ENCODE data around the gene POMGNT2.
"Not testable (repeated sequence)": the region's sequence is repeated elsewhere in the genome, so short reads cannot be mapped to it uniquely, and the experiment has no call there.

POMGNT2 gene

DNA sequence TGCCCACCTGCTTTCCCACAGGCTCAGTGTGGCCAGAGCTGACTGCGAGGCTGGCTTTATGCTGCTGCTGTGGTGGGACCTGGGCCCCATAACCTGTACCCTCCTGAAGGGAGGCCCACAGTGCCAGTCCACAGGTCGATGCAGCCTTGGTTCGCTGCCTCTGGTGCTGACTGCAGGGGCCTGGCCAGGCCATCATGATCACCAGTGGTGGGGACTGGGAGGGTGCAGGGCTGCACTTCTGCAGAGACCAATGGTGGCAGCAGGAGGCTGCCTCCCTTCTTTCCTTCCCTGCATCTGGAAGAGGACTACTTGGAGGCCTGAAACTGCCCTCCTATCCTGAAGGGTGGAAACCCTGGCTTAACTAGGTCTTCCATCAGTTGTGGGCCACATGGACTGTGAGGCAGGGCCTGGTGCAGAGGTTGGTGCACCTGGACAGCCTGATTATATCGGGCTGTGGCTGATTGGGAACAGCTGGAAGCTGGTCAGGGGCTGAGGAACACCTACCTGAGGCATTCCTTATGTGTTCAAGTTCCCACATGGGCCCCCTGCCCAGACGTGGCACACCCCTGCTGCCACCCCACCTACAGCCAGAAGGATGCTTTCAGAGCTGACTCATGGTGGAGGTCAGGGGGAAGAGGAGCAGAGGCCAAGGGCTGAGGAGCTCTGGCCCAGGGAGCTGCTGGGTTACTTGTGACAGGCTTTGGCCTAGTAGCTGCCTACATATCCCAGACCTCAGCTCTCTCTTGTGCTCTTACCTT, 29.8 kb downstream of the POMGNT2 start:
- TF ChIP-seq ZFX (IDR thresholded peaks at IDR 0.05) = no peak
- TF ChIP-seq, protein P1, sequence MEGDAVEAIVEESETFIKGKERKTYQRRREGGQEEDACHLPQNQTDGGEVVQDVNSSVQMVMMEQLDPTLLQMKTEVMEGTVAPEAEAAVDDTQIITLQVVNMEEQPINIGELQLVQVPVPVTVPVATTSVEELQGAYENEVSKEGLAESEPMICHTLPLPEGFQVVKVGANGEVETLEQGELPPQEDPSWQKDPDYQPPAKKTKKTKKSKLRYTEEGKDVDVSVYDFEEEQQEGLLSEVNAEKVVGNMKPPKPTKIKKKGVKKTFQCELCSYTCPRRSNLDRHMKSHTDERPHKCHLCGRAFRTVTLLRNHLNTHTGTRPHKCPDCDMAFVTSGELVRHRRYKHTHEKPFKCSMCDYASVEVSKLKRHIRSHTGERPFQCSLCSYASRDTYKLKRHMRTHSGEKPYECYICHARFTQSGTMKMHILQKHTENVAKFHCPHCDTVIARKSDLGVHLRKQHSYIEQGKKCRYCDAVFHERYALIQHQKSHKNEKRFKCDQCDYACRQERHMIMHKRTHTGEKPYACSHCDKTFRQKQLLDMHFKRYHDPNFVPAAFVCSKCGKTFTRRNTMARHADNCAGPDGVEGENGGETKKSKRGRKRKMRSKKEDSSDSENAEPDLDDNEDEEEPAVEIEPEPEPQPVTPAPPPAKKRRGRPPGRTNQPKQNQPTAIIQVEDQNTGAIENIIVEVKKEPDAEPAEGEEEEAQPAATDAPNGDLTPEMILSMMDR (conservative IDR thresholded peaks at IDR 0.05) = no peak
- no peak overlapping the region for H3K27ac ChIP-seq

DNA sequence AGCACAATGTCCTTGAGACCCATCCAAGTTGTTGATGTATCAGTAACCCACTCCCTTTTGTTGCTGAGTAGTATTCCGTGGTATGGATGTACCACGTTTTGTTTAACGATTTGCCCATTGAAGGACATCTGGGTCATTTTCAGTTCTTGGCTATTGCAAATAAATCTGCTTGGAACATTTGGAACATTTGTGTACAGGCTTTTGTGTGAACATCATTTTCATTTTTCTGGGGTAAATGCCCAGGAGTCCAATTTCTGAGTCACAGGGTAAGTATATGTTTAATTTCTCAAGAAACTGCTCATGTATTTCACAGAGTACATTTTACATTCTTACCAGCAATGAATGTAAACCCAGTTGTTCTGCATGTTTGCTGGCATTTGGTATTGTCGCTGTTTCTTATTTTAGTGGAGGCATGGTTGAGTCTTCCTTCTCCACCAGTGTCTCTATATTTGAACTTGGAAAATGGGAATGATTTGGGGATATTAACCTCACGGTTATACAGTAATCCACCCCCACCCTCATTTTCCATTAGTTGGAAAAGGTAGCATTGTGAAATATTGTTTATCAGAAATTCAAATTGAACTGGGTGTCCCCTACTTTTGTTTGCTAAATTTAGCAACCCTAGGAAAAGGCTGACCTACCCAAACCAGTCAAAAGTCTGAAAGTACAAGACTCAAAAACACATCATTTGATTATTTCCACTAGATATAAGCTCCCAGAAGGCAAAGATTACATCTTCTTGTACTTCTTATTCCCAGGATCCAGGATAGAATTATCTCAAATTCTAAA, 30.8 kb downstream of the POMGNT2 start:
- TF ChIP-seq ZFX (IDR thresholded peaks at IDR 0.05) = no peak
- TF ChIP-seq, protein P1 (conservative IDR thresholded peaks at IDR 0.05) = no peak
- H3K27ac ChIP-seq = no peak overlapping the region

DNA sequence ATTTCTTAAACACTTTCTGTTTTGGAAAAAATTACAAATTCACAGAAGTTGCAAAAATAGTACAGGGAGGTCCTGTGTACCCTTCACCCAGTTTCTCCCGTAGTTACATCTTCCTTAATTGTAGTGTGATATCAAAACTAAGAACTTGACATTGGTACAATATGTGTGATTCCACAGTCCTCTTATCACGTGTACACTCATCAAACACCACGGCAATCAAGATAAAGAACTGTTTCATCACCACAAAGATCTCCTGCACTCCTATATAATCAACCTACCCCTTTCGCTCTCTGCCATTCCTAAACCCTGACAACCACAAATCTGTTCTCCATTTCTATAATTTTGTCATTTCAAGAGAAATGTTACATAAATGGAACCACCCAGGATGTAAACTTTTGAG, 31.4 kb downstream of the POMGNT2 start:
- TF ChIP-seq, protein P1 (conservative IDR thresholded peaks at IDR 0.05) = no peak
- no peak for TF ChIP-seq ZFX (IDR thresholded peaks at IDR 0.05)
- H3K27ac ChIP-seq = no peak overlapping the region

DNA sequence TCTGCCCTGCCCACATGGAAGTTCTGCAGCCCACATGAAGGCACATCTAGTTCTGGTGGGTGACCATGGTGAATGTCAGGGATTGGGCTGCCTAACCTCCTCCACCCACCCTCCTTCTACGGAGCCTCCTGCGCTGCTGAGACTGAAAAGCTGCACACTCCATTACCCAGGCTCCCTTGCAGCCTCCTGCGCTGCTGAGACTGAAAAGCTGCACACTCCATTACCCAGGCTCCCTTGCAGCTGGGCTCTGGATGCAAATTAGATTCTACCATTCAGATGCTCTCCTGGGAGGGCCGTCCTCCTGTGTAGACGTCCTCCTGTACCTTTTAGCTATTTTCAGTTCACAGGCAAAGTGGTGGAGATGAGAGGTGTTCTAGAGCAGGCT, 32.1 kb downstream of the POMGNT2 start:
- no peak overlapping the region for H3K27ac ChIP-seq
- TF ChIP-seq, protein P1 (conservative IDR thresholded peaks at IDR 0.05) = no peak
- TF ChIP-seq ZFX (IDR thresholded peaks at IDR 0.05) = no peak

DNA sequence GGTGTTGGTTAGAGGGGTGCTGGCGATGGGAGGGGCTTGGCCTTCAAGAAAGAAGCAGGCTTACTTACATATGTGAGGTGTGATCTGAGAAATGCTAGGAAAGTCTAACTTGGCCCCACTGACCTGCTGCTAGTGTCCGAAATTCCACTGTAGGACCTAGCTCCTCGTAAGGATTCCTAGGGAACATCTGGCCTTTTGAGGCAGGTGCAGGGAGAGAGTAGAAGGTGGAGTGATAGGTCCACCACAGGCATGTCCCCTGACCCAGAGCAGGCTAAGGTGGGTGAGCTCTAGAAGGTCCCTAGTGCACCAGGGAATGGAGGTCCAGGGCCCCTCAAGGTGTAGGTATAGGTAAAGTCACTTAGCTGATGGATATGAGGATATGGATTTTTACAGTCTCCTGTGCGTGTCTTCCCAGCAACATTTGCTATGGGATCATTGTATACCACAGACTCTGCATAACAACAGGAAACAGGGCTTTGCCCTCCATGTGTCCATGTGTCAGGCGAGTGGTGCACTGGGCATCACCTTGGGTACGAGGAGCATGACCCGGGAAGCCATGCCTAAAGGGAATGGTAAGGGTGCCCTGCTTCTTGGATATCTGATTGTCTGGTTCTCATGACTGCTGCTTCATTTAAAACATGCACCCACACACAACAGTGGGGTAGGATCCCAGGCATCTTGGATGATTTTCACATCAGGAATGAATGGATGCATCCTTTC, 32.6 kb downstream of the POMGNT2 start:
- no peak overlapping the region for H3K27ac ChIP-seq
- TF ChIP-seq, protein P1 (conservative IDR thresholded peaks at IDR 0.05) = no peak
- no peak for TF ChIP-seq ZFX (IDR thresholded peaks at IDR 0.05)

DNA sequence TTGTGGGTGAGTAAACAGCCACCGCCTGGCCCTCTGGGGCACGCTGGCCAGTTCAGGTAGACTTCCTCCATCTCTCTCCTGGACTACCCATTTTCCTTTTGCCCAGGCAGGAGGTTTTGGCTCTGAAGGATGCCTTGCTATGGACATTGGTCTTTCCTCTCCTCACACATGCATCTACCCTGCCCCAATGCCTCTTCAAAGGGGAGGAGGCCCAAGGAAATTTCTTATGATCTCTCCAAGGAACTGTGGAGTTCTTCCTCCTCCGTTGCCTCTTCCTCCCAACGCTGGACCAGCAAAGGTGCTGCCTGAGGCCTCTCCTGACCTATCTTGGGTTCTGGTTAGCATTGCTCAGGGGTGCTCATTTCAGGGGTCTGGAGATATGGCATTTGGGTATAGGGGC, 33.5 kb downstream of the POMGNT2 start:
- H3K27ac ChIP-seq = no peak overlapping the region
- TF ChIP-seq ZFX (IDR thresholded peaks at IDR 0.05) = no peak

DNA sequence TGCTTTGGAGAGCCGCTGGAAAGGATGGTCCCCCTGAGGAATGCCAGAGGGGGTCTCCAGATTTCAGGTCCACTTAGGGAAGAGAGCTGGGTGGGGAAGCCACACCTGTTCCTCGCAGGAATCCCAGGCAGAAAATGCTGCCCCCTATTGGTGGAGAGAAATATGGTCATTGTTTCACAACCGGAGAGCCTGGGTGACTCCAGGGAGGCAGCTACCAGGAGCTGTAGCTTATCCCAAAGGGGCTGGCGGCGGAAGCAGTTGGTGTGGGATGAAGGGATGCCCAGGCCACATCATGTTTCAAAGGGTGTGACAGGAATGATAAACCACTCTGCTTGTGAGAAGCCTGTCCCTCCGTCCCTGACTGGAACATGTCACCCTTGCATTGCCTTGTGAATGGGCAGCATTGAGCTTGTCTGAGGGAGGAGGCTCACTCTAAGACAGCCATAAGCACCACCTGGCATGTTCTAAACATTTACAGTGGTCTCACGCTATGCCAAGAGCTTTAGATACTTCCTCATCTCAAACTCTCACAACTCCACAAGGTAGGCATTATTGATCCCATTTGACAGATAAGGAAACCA, 34.5 kb downstream of the POMGNT2 start:
- TF ChIP-seq, protein P1 (conservative IDR thresholded peaks at IDR 0.05) = peak; percentile 69
- no peak for TF ChIP-seq ZFX (IDR thresholded peaks at IDR 0.05)
- H3K27ac ChIP-seq = no peak overlapping the region

DNA sequence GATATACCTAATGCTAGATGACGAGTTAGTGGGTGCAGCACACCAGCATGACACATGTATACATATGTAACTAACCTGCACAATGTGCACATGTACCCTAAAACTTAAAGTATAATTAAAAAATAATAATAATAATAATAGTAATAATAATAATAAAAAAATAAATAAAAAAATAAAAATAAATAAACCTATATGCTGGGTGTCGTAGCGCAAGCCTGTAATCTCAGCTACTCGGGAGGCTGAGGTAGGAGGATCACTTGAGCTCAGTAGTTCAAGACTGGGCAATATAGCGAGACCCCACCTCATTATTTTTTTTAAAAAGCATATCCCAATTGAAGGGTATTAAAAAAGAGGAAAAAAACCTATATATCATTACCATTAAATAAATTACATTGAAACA, 35.2 kb downstream of the POMGNT2 start:
- H3K27ac ChIP-seq = not testable (repeated sequence)
